Activated T-cell treated with anti-CD3 and anti-CD28 coated beads, Interleukin-2, amount 50 U/mL, for 1 hour (primary cell): Measurements from ENCODE around the gene GNAZ.

ENCODE experiments used
- DNase-seq: peaks from one replicate; pipeline ENCODE4 v3.0.0-alpha.2; 2020

Gene GNAZ

GRCh38 chr22:23078462-23078787 is 8.1 kb downstream of the GNAZ start:
- no peak for DNase-seq

DNA sequence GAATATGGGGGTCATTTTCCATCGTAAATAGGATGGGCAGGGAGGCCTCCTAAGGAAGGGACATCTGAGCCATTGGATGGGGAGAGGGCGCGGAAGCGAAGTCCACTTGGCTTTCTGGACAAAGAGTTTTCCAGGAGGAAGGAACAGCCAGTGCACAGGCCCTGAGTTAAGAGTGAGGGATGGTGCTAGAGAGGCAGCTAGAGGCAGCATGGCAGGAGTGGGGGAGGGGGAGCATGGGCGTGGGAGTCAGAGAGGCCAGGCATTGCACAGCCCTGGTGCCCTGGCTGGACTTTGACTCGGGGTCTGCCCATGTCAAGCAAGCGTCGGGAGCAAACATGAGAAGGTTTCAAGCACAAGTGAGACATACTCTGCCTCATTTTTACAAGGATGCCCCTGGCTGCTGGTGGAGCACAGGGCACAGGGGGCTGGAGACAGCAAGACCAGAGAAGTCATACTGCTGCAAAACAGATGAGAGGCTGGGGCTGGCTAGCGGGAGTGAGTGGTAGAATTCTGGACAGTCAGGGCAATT is 9.0 kb downstream of the GNAZ start:
- no peak for DNase-seq

- DNase-seq, result no peak
Observed at GRCh38 chr22:23079814-23080521, 9.6 kb downstream of the GNAZ start.

DNA sequence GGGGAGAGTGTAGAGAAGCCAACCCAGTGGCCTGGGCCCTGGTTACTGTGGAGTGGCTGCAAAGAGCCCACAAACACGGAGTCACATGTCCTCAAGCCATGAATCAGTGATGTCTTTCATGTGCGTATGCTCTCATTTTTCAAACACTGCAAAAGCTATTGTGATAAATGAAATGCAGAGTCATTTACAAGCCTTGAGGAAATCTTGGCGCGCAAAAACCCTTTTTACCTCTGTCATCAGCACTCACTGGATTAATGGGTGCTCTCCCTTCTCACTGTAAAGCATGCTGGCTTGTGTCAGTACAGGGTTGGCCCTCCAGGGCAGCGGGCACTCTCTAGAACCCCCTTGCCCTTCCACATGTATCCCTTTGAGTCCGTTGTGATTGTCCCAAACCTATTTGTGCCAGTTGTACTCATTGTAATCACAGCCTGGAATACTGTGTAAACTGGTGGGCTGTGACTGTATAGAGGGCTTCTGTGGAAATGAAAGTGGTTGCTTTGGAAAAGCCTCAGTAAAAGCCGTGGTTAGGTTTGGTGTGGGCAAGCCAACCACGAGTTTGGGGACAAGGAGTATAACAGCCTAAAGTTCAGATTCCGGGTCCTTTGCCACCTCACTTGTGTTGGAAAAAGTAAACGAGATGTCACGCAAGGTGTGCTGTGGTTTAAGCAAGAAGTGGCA is 10.4 kb downstream of the GNAZ start:
- no peak for DNase-seq

GRCh38 chr22:23082534-23083314 is 12.4 kb downstream of the GNAZ start:
- no peak for DNase-seq

DNA sequence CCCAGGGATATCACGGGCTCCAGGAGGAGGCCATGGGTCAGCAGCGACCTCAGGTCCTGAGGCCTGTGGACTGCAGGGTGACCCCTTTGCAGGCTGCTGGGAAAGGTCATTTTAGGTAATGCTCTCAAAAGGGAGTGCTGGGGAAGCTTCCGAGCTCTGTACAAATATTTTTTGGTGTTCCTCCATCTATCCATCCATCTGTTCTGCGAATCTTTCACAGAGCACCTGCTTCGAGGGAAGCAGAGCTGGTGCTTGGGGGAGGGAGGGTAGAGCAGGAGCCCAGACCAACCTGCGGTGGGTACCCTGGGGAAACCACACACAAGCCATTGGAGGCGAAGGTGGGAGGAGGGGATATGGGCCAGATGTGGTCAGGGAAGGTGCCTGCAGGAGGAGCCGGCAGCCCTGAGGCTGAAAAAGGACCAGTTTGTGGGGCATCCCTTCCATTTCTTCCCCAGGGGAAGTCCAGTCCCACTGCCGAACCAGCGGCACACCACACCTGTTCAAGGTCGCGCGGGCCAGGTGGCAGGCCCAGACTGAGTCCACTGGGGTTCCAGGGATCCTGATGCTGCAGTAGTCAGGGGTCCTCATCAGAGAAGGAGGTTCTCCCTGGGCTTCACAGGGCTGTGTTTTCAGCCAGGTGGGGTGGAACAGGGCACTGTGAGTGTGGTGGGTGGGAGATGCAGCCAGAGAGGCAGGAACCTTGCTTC is 13.1 kb downstream of the GNAZ start:
- DNase-seq, result no peak

- no peak for DNase-seq
Observed at GRCh38 chr22:23084453-23085350, 14.4 kb downstream of the GNAZ start.

DNA sequence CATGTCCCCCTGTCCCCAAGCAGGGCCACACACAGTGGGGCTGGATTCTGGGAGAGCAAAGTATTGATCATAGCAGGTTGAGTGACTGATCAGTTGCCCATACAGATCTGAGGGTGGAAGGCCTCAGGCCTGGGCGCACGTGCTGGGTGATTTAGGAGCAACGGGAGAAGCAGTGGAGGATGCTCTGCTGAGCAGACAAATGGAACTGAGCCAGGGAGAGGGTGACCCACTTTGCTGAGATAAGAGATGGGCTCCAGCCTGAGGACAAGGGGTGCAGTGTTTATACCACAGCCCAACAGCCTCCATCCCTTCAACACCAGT is 15.0 kb downstream of the GNAZ start:
- no peak for DNase-seq

DNA sequence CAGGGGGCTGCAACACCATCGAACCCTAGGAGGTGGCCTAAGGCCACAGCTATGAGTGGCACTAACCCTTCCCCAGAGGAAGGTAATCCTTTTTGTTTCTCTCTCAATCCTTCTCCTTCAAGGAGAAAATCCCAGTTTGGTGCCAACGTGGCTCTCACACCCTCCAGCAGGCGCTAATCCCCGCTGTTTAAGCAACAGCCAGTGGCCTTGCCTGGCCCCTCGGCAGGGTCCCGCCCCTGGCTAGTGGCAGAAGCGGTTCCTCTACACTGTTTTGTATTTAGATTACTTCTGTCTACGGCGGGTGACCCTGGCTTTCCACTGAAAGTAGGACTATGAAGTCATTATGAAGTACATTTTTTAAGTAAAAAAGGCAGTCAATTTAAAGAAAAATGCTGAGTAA is 15.5 kb downstream of the GNAZ start:
- DNase-seq, result no peak

GRCh38 chr22:23086263-23086662 is 15.9 kb downstream of the GNAZ start:
- DNase-seq, result no peak

DNA sequence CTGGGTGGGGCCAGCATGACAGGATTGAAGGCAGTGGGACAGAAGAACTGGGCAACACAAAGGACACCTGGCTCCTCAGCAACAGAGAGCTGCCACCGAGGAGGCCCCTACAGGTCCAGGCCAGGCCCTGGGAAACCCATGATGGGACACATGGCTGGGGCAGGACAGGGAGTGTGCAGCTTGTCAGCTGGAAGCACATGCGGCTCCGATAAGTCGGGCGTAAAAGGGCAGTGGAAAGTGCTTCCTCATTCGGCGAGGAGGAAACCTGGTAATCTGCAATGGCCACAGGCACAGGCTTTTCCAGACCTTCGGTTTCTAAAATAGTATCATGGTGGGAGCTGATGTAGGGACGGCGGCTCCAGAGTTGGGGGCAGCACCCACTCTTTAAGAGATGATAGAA is 16.5 kb downstream of the GNAZ start:
- no peak for DNase-seq

GRCh38 chr22:23088199-23088604 is 17.9 kb downstream of the GNAZ start:
- no peak for DNase-seq

DNA sequence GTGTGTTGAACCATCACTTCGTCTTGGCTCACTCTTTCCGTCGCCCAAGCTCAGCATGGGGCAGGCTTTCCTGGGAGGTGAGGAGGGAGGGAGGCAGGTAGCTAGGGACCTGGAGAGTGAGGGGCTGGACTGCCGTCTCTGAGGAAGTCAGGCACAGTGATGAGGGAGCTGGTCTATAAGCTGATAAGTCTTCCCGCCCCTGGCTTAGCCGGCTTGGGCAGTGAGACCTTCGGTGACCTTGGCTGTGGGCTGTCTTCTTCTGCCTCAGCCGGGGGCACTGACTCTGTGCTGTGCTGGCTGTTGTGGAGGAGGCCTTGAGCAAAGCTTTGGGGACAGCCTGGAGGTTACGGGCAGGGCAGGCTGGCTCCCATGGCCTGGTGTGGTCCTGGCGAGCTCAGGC is 18.7 kb downstream of the GNAZ start:
- DNase-seq, result no peak

DNA sequence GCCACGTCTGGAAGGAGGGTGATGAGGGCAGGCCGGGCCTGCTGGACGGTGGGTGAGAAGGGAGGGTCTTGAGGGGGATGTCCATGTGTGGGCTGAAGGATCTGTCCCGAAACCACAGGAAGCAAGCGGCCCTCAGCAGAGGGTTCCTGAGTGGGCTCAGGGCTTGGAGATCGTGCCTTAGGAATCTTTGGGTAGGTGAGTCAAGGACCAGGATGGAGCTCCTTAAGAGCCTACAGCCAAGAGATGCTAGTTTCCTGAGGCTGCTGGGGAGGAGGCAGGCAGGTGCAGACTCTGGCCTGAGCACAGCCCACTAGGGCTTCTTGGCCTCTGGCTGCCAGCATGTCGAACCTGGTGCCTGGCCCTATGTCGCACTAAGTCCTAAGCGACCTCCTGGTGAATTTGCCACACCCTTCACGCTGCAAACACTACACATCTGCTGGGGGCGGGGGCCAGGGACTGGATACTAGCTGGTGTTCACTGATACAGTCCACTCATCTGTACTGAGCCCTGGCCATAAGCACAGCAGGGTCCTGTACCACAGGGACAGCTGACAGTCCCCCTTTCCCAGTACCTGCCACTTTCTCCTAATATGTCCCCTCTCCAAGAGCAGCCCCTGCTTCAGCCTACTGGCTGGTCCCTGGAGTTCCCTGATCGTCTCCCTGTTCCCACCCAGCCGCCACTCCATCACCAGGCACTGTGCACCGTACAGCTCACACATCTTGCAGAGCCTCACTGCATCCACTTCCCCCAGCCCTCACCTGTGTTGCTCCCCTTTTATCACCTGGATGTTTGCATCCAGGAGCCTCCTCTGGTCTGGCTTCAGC is 19.5 kb downstream of the GNAZ start:
- no peak for DNase-seq

GRCh38 chr22:23090457-23090835 is 20.1 kb downstream of the GNAZ start:
- DNase-seq, result no peak

DNA sequence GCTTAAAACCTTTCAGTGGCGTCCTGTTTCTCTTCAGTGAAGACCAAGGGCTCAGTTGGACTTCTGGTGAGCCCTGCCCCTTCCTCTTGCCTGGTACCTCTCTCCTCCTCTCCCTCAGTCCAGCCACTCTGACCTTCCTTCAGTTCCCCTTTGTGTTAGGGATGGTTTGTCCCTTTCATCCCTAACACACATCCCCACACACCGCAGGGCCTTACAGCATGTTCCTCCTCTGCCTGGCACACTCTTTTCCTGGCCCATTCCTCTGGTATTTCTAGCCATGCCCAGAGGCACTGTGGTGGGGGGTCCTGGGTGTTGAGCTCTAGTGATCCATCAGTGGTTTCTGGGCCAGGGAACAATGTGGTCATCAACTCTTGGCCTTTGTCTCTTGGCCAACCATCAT is 21.4 kb downstream of the GNAZ start:
- DNase-seq, result no peak

- no peak for DNase-seq
Observed at GRCh38 chr22:23092217-23092955, 22.1 kb downstream of the GNAZ start.

GRCh38 chr22:23093051-23093788 is 22.9 kb downstream of the GNAZ start:
- no peak for DNase-seq

DNA sequence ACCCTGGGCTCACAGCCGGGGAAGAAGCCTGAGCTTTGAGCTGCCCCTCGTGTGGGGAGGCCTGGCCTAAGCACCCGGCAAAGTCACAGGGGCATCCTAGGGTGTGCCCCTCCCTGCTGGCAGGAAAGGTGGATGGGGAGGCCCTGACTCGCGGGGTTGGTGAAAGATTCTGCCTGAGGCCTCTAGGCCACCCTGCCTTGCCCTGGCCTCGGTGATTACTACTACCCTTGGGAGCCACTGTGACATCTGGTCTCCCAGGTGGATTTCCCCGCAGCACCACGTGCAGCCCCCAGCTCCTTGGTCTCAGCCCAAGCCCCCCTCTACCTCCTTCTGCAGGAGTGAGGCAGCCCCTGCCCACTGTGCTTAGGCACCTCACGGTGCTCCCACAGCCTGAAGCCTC is 23.9 kb downstream of the GNAZ start:
- DNase-seq, result no peak
